RWPE1 (cell line): ENCODE measurements around the gene SLC1A2.

Experiments used
- CTCF ChIA-PET: fragments of 350-600 bp; sonication (Branson Sonifier 250); formaldehyde crosslinking; extraction: SDS; loops from one replicate; lab custom pipeline; 2021; lab: Yijun Ruan, JAX
- POLR2A ChIA-PET: fragments of 400-600 bp; formaldehyde crosslinking; extraction: SDS; loops from one replicate; lab custom pipeline; 2020; ENCODE audit warnings: antibody characterized with exemption; ENCODE audit not compliant: low non-redundant PET; lab: Yijun Ruan, JAX
- DNase-seq: peaks from one replicate; pipeline ENCODE4 v3.0.0; 2012; ENCODE audit warnings: low spot score
- H3K27ac ChIP-seq: fragments of 450-650 bp; 2 replicates; pipeline ENCODE4 v1.5.1; 2017
- CTCF ChIP-seq: fragments of 450-650 bp; conservative IDR thresholded peaks from 2 replicates; pipeline ENCODE4 v1.5.1; 2017; ENCODE audit warnings: low read depth, mild to moderate bottlenecking

Gene SLC1A2

DNA sequence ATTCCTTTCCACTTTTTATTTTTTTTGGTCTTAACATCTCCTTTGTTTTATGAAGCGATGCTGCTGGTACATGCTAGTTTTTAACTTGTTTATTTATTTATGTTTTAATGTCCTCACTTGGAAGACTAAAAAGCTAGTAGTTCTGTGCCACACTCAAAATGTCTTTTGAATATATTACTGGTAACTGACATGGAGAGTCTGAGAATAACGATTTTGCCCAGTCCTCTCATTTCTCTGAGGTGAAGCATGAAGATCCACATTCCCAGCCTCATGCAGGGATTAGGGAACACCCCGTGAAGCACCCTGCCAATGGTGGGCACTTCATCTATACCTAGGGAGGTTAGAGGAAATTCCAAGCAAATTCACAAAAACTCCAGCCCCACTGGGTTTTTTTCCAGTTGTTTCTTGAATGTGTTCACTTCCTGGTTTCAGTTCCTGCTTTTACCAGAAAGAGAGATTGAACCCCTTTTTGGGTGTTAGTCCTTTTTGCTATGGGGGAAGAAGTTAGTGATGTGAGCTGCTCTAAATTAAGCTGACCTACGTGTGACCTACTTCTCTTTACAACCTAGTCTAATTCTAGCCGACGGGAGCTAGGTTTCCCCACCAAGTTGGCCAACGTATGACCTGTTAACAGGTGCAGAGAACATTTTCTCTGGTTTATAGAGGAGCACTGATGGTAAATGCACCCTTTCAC is 106.1 kb downstream of the SLC1A2 start:
- ChIA-PET POLR2A (no interaction called here), CTCF (no interaction called here)
- no peak overlapping the region for H3K27ac ChIP-seq
- no peak for DNase-seq
- TF ChIP-seq CTCF: no peak

DNA sequence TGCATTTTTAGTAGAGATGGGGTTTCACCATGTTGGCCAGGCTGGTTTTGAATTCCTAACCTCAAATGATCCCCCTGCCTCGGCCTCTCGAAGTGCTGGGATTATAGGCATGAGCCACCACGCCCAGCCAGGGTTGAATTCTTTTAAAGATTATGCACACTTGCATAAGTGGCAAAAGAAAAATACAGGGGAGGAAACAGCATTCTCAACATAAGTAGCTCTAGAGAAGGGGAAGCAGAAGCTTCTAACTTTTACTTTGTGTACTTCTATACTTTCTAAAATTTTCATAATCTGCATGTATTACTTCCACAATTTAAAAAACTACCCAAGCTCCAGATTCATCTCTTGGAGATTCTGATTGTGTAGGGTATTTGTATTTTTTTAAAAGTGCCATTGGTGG is 108.0 kb downstream of the SLC1A2 start:
- ChIA-PET CTCF (no interaction called here), POLR2A (no interaction called here)
- DNase-seq: no peak
- TF ChIP-seq CTCF: no peak
- H3K27ac ChIP-seq: no peak overlapping the region

DNA sequence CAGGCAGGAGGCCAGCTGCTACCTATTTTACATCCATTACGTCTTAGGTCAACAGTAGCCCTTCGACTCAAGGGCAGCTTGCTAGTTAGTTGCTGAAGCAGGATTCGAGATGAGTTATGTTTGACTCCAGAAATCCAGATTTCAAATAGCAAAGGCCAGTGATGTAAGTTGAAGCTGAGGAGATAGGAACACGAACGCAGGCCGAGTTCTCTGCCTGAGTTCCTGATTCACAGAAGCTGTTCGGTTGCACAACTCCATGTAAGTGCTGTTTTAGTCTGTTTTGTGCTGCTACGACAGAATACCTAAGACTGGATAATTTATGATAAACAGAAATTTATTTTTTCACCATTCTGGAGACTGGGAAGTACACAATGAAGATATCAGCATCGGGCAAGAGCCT is 111.2 kb downstream of the SLC1A2 start:
- DNase-seq: no peak
- no peak overlapping the region for H3K27ac ChIP-seq
- no peak for TF ChIP-seq CTCF
- POLR2A ChIA-PET: no interaction called here
- CTCF ChIA-PET: no interaction called here

DNA sequence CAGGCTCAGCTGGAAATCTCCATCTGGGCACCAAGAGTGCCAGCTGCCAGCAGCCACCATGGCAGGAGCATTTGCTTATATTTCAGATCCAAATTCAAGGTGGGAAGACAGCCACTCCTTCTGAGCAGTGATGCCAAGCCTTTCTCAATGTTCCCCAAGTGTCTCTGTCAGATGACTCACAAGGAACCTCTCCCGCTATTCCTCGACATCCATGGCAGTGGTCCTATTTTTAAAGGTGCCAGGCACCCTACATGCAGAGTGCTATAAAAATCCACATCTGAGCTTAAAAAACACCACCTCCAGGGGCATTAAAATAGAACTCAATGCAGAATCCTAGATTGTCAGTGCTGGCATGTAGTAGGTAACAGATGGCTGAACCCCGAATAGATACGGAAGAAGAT is 112.1 kb downstream of the SLC1A2 start:
- no peak overlapping the region for H3K27ac ChIP-seq
- no peak for TF ChIP-seq CTCF
- no peak for DNase-seq
- POLR2A ChIA-PET: no interaction called here
- CTCF ChIA-PET: no interaction called here

GRCh38 chr11:35305670-35306382 is 113.5 kb downstream of the SLC1A2 start:
- DNase-seq: peak; percentile 55
- TF ChIP-seq CTCF: peak; percentile 48
- ChIA-PET POLR2A (no interaction called here), CTCF (interaction anchor here (0.6 to 1.4 kb wide), 4 partner anchors 9 to 880 kb away, joined by 3 to 5 read pairs (median 4); no protein-coding TSS in a partner anchor)
- no peak overlapping the region for H3K27ac ChIP-seq

- no peak for DNase-seq
- CTCF ChIA-PET: interaction anchor here (0.6 to 1.4 kb wide), 3 partner anchors 9 to 881 kb away, joined by 3 to 5 read pairs (median 4); no protein-coding TSS in a partner anchor
- H3K27ac ChIP-seq: no peak overlapping the region
- POLR2A ChIA-PET: no interaction called here
- TF ChIP-seq CTCF: no peak
Observed at GRCh38 chr11:35304900-35305460, 114.4 kb downstream of the SLC1A2 start.
